Activated T-cell treated with anti-CD3 and anti-CD28 coated beads, Interleukin-2, amount 50 U/mL, for 1 hour (primary cell): ENCODE data around the gene ARAF.
"Not testable (repeated sequence)": the region's sequence is repeated elsewhere in the genome, so short reads cannot be mapped to it uniquely, and the experiment has no call there.

ENCODE experiments used
- DNase-seq: peaks from one replicate; pipeline ENCODE4 v3.0.0-alpha.2; 2020

Gene ARAF

DNA sequence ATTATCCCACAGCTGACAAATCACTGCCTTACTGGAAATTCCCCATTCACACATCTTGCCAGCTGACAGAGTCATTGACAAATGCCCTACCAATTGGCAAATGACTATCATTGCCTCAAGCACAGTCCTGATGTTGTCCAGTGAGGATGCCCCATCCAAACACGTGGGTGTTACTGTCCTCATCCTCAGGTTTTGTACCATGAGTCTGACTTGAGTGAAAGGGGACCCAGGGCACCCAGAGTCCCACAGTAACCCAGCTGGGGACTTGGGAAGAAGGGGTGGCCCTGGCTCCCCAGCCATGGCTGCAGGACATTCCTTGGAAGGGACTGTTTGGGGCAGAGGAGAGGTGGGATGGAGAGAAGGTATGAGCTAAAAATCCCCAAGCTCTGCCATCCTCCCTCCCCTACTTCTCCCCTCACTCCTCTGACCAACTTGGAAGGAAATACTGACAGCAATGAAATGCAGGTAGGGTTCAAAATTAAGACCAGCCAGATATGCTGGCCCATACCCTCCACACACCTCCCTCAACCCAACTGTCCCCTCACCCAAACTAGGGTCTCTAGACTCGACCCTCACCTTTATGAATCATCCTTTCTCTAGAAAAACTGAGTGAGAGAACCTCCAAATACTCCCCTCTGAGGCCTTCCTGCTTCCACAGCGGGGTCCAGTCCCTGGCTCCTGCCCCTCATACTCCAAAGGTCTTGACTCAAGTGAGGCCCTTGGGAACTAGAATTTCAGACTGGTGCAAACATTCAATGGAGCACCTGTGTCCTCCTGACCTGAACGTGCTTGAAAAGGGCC is 26.3 kb downstream of the ARAF start:
- no peak for DNase-seq

DNA sequence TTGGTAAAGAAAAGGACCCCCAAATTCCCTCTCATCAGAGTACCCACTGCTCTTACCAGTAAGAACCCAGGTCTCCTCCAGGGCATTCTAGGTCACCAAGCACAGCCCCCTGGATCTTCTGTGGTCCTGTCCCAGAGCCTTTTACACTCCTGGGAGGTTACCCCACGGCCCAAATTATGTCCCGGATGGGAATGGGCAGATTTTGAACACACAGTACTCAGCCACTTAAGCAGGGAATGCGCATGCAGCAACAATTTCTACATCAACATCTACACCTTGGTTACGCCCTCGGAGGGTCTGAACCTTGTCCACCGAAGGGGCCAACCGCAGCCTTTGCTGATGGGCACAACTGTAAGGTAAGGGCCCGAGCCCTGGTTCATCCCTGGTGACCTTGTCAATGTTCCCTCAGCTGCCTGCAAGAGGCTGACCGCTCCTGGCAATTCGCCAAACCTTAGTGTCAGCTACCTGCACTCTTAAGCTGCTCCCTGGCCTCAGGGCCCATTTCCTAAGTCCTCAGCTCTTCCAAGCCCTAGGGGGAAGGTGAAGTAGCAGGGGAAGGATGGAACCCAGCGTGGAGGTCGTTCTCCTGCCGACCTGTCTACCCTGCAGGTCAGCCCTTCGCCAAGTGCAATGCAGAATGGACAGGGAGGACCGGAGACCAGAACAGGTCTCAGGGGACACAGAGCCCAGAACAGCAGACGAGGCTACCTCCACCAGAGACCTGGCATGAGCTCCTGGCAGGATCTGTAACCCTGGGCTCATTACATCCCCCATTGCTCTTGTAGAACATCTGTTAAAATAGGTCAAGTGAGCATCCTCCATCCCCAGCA is 27.1 kb downstream of the ARAF start:
- no peak for DNase-seq

DNA sequence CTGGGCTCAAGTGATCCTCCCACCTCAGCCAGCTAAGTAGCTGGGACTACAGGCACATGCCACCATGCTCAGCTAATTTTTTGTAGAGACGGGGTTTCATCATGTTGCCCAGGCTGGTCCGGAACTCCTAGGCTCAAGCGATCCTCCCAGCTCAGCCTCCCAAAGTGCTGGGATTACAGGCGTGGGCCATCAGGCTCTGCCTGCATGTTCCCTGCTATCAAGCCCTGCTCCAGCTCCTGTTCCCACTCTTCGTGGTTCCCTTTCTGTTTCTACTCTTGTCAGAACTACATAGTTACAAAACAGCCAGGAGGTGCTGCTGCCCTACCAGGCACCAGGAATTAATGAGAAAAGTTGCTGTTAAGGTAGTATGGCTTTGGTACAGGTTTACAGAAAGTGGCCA is 30.0 kb downstream of the ARAF start:
- no peak for DNase-seq

DNA sequence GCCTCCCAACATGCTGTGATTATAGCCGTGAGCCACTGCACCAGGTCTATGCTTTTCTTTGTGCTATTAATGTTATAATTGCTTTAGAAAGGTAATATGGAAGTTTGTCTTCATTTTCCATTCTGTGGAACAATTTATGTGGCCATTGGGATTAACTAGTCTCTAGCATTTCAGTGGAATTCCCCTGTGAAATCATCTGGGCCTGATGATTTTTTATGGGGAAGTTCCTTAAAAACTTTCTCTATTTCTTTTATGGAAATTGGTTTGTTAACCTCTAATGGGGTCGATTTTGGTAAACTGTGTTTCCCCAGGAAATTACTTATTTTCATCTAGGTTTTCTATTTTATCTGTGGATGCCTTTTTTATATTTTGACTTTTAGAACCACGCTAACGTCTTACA is 32.5 kb downstream of the ARAF start:
- DNase-seq = no peak

DNA sequence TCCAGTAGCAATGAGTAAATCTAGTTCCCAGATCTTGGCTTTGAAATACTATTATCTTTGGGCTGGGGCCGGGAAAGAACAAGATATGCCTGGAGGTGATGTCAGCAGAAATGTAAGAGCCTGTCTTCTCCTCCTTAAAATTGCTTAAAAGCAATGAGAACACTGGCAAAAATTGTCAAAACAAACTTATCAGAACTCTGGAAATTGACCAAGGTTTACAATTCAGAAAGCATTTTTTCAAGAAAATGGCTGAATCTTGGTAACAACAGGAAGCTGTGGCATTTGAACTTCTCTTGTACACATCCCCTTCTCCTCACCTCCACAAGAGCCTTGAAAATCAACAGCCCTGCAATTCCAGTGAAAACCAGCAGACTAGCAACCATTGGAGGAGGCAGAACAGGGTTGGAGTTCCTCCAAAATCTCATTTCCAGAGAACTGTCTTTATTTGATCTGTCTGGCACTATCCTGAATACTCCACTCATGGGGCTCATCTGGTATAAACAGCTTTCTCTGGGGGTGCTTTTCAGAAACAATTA is 34.8 kb downstream of the ARAF start:
- DNase-seq = no peak

DNA sequence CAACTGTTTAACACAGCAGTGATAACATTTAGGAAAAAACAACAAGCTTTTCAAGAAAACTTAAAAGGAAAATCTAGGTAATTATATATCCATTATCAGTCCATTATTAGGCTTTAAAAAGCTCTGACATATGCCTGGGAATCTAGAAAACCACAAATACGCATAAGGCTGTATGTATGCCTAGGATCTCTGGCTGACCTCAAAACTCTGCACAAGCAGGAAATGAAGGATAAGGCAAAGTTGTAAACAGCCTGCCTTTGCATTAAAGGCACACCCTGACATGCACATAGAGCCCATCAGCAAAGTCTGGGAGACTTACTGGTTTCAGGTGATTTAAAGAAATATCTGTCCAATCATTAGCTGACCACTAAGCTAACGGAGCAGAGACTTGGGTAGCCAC is 35.3 kb downstream of the ARAF start:
- no peak for DNase-seq

DNA sequence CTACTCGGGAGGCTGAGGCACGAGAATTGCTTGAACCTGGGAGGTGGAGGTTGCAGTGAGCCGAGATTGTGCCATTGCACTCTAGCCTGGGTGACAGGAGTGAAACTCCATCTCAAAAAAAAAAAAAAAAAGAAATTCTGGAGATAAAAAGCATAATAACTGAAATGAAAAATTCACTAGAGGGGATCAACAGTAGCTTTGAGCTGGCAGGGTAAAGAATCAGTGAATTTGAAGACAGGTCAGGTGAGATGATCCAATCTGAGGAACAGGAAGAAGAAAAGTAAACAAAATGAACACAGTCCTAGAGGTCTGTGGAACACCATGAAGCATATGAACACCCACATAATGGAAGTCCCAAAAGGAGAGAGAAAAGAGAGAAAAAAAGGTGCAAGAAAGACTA is 36.2 kb downstream of the ARAF start:
- DNase-seq = no peak

DNA sequence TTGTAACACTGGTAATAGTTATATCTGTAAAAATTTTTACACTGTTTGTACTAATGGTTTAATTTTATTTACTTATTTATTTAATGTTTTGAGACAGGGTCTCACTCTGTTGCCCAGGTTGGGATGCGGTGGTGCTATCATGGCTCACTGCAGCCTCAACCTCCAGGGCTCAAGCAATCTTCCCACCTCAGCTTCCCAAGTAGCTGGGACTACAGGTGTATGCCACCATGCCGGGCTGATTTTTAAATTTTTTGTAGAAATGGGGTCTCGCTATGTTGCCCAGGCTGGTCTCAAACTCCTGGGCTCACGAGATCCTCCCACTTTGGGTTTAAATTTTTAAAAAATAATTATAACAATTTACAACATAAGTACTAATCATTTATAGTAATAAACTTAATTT is 42.1 kb downstream of the ARAF start:
- DNase-seq = not testable (repeated sequence)

DNA sequence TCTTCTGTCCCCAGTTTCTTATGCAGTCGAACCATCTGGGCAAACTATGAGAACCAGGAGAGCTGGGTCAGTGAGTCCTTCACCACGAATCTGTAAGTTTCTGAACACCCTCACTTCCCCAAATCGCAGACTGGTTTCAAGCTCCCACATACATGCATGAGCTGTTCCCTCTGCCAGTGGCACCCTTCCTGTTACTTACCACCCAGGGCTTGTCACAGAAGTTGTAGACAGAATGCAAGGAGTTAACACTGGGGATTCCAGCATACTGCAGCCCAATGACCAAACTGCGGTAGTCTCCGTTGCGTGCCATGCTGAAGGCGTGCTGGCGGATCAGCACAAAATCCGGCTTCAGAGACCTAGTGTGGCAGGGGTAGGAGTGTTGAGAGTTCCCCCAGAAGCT is 44.0 kb downstream of the ARAF start:
- no peak for DNase-seq

DNA sequence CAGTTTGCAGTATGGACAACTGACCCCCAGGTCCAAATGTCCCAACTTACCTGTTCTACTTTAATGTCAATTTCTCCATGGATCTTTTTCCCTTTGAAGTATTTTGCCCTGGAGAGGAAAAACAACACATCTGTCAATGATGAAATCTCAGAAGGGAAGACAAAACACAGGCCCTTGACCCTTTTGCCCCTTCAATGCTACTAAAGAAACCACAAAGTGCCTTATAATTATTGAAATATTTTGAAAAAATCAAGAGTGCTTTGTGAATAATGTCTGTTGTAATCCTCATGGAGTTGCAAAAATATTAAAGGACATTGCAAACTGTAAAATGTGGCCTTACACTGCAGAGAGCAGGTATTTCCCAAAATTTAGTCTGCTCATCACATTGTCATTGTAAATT is 46.1 kb downstream of the ARAF start:
- no peak for DNase-seq

DNA sequence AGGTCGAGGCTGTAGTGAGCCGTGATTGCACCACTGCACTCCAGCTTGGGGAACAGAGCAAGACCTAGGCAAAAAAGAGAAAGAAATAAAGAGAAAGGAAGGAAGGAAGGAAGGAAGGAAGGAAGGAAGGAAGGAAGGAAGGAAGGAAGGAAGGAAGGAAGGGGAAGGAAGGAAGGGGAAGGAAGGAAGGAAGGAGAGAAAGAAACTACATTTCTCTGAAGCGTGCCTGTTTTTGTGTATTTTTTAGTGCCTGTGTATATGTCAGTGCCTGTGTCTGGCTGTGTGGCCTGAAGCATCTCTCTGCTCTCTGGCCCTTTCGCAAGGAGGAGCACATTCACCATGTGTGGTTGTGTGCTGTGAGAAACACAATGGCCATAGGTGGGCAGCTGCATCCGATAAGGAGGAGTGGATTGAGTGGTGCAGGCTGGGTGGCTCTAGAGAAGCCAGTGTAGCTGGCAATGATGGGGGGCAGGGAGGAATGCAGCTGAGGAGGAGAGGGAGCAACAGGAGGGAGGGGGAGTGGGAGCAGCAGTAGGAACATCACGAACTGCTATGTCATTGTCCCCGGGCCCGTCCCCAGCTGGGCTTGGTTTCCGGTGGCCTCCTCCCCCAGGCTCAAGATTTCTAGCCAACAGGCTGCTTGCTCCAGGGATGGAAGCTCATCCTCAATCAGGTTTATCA is 47.3 kb downstream of the ARAF start:
- no peak for DNase-seq

DNA sequence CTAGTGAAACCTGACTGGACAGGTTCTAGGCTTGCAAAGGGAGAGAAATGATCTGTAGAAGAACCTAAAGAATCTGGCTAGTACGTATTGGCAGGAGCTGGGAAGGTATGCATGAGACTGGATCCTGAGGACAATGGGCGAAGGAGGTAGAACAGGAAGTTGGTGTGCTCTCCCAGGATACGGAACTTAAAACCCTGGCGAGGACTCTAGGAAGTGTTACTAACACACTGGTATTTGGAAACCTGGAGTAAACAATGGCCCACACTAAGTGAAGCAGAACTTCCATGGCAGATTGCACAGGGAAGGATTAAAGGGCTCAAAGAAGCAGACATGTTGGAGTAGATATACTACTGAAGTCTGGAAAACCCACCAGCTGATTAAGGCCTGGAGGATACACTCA is 49.5 kb downstream of the ARAF start:
- DNase-seq = no peak

DNA sequence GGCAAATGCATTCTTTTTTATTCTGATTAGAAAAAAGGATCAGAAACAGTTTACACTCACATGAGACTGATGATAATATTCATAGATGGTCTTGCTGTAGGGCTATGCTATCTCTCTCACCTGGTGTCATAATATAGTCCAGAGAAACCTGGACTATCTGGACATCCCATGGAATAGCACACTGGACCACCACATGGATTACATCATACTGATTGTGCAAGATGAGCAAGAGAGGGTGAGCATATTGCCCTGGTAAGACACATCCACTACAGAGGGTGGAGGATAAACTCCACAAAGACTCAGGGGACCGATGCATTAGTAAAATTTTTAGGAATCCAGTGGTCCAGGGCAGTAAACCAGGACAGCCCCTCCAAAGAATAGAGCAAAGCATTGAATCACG is 50.5 kb downstream of the ARAF start:
- DNase-seq = no peak

DNA sequence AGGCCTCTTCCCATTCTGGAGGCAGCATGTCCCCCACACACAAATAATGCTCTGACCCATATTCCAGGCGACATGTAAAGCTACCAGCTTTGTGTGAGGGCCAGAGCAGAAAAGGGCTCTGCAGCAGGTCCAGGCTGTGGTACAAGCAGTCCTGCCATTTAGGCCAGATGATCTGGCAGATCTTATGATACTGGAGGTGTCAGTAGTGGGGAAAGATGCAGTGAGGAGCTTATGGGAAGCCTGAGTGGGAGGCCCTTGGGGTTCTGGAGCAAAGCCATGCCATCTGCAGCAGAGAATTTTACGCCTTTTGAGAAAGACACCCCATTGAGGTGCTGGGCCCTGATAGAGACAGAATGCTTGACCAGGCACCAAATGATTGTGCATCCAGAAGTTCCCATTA is 50.9 kb downstream of the ARAF start:
- DNase-seq = no peak

DNA sequence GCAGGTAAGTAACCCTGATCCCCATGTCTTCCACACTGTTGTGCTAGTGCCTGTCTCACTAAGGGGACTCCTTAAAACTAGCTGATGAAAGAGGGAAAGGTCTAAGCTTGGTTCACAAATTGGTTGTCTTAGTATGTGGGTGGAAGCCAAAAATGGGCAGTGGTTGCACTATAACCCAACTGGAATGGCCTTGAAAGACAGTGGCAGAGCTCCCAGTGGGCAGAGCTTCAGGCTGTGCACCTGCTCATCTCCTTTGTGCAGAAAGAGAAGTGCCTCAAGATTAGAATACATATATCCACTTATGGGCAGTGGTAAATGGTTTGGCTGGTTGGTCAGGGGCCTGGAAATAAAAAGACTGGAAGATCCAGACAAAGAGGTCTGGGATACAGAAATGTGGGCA is 51.4 kb downstream of the ARAF start:
- no peak for DNase-seq

DNA sequence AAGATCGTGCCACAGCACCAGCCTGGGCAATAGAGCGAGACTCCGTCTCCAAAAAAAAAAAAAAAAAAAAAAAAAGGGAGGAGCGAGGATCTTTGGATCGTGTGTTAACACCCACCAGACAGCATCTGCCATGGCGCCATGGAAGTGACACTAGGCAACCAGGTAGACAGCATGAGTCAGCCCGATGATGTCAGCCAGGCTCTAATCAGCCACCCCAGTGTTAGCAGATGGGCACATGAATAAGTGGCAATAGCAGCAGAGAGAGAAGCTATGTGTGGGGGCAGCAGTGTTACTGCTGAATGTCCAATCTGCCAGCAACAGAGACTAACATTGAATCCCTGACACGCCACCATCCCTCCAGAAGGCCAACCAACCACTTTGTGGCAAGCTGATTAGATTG is 52.1 kb downstream of the ARAF start:
- no peak for DNase-seq

DNA sequence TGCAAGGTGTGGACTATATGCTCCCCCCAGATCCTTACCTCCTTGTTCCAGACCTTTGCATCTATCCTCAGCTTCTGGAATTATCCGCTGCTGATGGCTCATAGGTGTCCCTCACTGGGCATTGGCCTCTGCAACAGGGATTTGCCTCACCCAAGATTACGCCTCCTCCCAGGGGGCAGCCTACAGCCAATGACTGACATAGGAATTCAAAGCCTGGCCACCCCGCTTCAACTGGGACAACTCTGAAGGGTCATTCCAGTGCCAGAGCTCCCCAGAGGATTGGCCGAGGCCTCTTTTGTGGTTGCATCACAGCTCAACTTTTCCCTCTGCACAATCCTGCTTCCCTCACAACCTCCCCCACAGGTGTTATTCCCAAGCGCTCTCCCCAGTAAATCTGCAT is 53.6 kb downstream of the ARAF start:
- DNase-seq = no peak

DNA sequence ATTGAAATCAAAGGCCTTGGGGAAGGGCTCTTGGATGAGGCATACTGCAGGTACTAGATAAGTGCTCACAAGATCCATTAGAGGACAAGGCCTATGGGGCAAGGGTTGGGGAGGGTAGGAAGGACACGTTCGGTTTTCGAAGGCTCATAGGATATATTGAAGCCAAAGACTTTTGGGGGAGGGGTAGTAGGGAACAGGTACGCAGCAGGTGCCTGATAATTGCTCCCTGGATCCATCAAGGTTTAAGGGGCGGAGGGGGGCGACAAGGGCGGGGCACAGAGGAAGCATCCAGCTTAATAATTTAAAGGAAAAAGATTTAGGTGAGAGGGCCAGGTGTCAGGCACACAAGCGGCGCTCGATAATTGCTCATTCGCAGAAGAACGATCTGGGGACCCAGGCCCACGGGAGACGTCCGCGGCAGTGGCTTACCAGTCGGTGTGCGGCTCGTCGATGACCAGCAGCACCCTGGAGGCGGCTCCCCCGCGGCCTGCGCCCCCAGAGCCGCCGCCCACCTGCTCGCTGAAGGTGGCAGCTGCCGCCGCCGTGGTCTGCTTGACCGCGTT is 58.0 kb downstream of the ARAF start:
- DNase-seq = no peak

DNA sequence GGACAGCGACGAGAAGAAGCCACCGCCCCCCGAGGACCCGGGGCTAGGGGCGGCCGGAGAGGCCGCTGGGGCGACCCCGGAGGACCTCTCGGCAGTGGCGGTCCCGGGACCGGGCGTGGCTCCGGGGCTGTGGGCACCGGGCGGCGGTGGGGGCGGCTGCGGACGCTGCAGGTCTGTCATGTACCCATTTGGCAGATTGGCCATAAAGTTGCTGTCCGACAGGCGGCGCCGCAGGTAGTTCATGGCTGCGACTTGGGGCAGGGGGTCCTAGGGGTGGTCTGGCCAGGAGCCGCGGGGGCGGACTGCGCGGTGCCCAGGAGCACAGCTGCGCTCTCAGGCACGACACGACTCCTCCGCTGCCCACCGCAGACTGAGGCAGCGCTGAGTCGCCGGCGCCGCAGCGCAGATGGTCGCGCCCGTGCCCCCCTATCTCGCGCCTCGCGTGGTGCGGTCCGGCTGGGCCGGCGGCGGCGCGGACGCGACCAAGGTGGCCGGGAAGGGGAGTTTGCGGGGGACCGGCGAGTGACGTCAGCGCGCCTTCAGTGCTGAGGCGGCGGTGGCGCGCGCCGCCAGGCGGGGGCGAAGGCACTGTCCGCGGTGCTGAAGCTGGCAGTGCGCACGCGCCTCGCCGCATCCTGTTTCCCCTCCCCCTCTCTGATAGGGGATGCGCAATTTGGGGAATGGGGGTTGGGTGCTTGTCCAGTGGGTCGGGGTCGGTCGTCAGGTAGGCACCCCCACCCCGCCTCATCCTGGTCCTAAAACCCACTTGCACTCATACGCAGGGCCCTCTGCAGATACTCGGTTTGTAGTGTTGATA is 58.7 kb downstream of the ARAF start, which contains the start of gene SYN1:
Gene SYN1 (minus strand): TSS at position 372 of the 817 bp plus-strand sequence. CDS start 129 bp downstream, at position 243.
- peak; percentile 83 for DNase-seq

DNA sequence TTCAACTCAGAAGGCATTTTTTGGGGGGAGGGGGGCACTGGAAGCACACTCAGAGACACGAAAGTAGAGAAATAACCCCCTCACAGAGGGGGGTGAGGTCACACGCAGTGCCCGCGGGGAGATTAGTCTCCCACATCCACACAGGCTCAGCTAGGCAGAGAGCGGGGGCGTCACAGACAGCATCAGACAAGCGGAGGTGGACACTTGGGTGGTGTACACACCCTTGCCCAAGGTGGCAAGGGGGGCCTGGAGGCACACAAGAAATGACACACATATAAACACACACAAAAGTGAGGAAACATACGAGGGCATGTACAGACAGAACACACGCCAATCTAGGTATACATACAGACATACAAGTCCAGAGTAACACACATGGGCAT is 59.3 kb downstream of the ARAF start:
- no peak for DNase-seq
